Measurements from ENCODE around the gene CNTNAP5. TPM values are rescaled to one million over a fixed set of nuclear protein-coding genes. Genes with fewer than 3 reads are reported as not detected.

CNTNAP5 gene
- total RNA-seq, 1 experiment from 2014 or later: not detected

- TF ChIP-seq CTCF (conservative IDR thresholded peaks at IDR 0.05; ENCODE audit: low read depth, low read length) (no peak), EZH2 (IDR thresholded peaks at IDR 0.05; ENCODE audit: borderline replicate concordance, low read depth, low read length, poor library complexity, severe bottlenecking) (no peak)
- Histone ChIP-seq H3K4me3 (ENCODE audit: low read depth, low read length, poor library complexity, severe bottlenecking) (no peak overlapping the region), H3K36me3 (ENCODE audit: insufficient read depth, low read length, poor library complexity, severe bottlenecking) (no peaks in the 10 kb centered on the region), H3K27ac (ENCODE audit: low read depth, low read length, poor library complexity, severe bottlenecking) (no peak overlapping the region), H3K9me3 (ENCODE audit: low read depth, low read length, poor library complexity, severe bottlenecking) (no peaks in the 10 kb centered on the region), H3K27me3 (replicated peaks; ENCODE audit: insufficient read depth, low read depth, low read length, poor library complexity) (no peaks in the 10 kb centered on the region), H3K4me1 (ENCODE audit: insufficient read depth, low read length, poor library complexity, severe bottlenecking) (no peaks in the 10 kb centered on the region)
- intact Hi-C loops (cut with micrococcal nuclease; ENCODE audit: unreplicated experiment): no loop called here
- POLR2A ChIA-PET (ENCODE audit: low non-redundant PET): no interaction called here
- CTCF ChIA-PET: no interaction called here
- no peak for DNase-seq (ENCODE audit: low spot score)
- no TSS peak for BruUV-seq (replicated peaks)
Observed at GRCh38 chr2:124647245-124647644, 622.2 kb downstream of the CNTNAP5 start.

GRCh38 chr2:124647663-124648062 is 622.6 kb downstream of the CNTNAP5 start:
- no peaks in the 10 kb centered on the region for H3K4me1 ChIP-seq (ENCODE audit: insufficient read depth, low read length, poor library complexity, severe bottlenecking)
- TF ChIP-seq CTCF (conservative IDR thresholded peaks at IDR 0.05; ENCODE audit: low read depth, low read length) (no peak), EZH2 (IDR thresholded peaks at IDR 0.05; ENCODE audit: borderline replicate concordance, low read depth, low read length, poor library complexity, severe bottlenecking) (no peak)
- no peaks in the 10 kb centered on the region for H3K27me3 ChIP-seq (replicated peaks; ENCODE audit: insufficient read depth, low read depth, low read length, poor library complexity)
- ChIA-PET POLR2A (ENCODE audit: low non-redundant PET) (no interaction called here), CTCF (no interaction called here)
- no peaks in the 10 kb centered on the region for H3K9me3 ChIP-seq (ENCODE audit: low read depth, low read length, poor library complexity, severe bottlenecking)
- no TSS peak for BruUV-seq (replicated peaks)
- H3K4me3 ChIP-seq (ENCODE audit: low read depth, low read length, poor library complexity, severe bottlenecking): no peak overlapping the region
- H3K27ac ChIP-seq (ENCODE audit: low read depth, low read length, poor library complexity, severe bottlenecking): no peak overlapping the region
- no peak for DNase-seq (ENCODE audit: low spot score)
- intact Hi-C loops (cut with micrococcal nuclease; ENCODE audit: unreplicated experiment): no loop called here
- no peaks in the 10 kb centered on the region for H3K36me3 ChIP-seq (ENCODE audit: insufficient read depth, low read length, poor library complexity, severe bottlenecking)

- TF ChIP-seq EZH2 (IDR thresholded peaks at IDR 0.05; ENCODE audit: borderline replicate concordance, low read depth, low read length, poor library complexity, severe bottlenecking) (no peak), CTCF (conservative IDR thresholded peaks at IDR 0.05; ENCODE audit: low read depth, low read length) (no peak)
- no peak overlapping the region for H3K4me3 ChIP-seq (ENCODE audit: low read depth, low read length, poor library complexity, severe bottlenecking)
- intact Hi-C loops (cut with micrococcal nuclease; ENCODE audit: unreplicated experiment): no loop called here
- H3K27ac ChIP-seq (ENCODE audit: low read depth, low read length, poor library complexity, severe bottlenecking): no peak overlapping the region
- no peaks in the 10 kb centered on the region for H3K9me3 ChIP-seq (ENCODE audit: low read depth, low read length, poor library complexity, severe bottlenecking)
- no peak for DNase-seq (ENCODE audit: low spot score)
- no peaks in the 10 kb centered on the region for H3K4me1 ChIP-seq (ENCODE audit: insufficient read depth, low read length, poor library complexity, severe bottlenecking)
- no peaks in the 10 kb centered on the region for H3K36me3 ChIP-seq (ENCODE audit: insufficient read depth, low read length, poor library complexity, severe bottlenecking)
- CTCF ChIA-PET: no interaction called here
- POLR2A ChIA-PET (ENCODE audit: low non-redundant PET): no interaction called here
- BruUV-seq (replicated peaks): no TSS peak
- H3K27me3 ChIP-seq (replicated peaks; ENCODE audit: insufficient read depth, low read depth, low read length, poor library complexity): no peaks in the 10 kb centered on the region
Observed at GRCh38 chr2:124649001-124649400, 623.9 kb downstream of the CNTNAP5 start.
